Measurements from ENCODE around the gene OR5B12.
A peak's percentile ranks its signal among the peaks of the same experiment; 100 is the strongest.

GRCh38 chr11:58433638-58434203 lies 8.3 kb downstream of the OR5B12 start:
- TF ChIP-seq ZNF24 (IDR thresholded peaks at IDR 0.05) (no peak), HNRNPK (IDR thresholded peaks at IDR 0.05; ENCODE audit: low read depth, low read length, poor library complexity, severe bottlenecking) (peak; percentile 94), ZNF12 (CRISPR knock-in tag; IDR thresholded peaks at IDR 0.05) (no peak), CREM (IDR thresholded peaks at IDR 0.05; ENCODE audit: low read depth) (no peak), RAD21 (CRISPR knock-in tag; conservative IDR thresholded peaks at IDR 0.05 in 1 of 2, IDR thresholded peaks at IDR 0.05 in 1 of 2) (no peak), FOSL1 (tag; conservative IDR thresholded peaks at IDR 0.05) (no peak), TEAD4 (IDR thresholded peaks at IDR 0.05; ENCODE audit: low read length) (no peak), TEAD4 (CRISPR knock-in tag; IDR thresholded peaks at IDR 0.05; ENCODE audit: borderline replicate concordance) (no peak), RCOR1 (IDR thresholded peaks at IDR 0.05; ENCODE audit: borderline replicate concordance in 1 of 2, low read depth in 2 of 2, low read length in 2 of 2) (no peak), TOE1 (IDR thresholded peaks at IDR 0.05; ENCODE audit: borderline replicate concordance) (no peak), TOE1 (CRISPR knock-in tag; IDR thresholded peaks at IDR 0.05; ENCODE audit: borderline replicate concordance, low read depth) (no peak)
- TF ChIP-seq, protein P1, sequence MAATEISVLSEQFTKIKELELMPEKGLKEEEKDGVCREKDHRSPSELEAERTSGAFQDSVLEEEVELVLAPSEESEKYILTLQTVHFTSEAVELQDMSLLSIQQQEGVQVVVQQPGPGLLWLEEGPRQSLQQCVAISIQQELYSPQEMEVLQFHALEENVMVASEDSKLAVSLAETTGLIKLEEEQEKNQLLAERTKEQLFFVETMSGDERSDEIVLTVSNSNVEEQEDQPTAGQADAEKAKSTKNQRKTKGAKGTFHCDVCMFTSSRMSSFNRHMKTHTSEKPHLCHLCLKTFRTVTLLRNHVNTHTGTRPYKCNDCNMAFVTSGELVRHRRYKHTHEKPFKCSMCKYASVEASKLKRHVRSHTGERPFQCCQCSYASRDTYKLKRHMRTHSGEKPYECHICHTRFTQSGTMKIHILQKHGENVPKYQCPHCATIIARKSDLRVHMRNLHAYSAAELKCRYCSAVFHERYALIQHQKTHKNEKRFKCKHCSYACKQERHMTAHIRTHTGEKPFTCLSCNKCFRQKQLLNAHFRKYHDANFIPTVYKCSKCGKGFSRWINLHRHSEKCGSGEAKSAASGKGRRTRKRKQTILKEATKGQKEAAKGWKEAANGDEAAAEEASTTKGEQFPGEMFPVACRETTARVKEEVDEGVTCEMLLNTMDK (IDR thresholded peaks at IDR 0.05; ENCODE audit: borderline replicate concordance, insufficient read depth, low read depth, low read length, poor library complexity, severe bottlenecking) = no peak
- TF ChIP-seq, protein P2, sequence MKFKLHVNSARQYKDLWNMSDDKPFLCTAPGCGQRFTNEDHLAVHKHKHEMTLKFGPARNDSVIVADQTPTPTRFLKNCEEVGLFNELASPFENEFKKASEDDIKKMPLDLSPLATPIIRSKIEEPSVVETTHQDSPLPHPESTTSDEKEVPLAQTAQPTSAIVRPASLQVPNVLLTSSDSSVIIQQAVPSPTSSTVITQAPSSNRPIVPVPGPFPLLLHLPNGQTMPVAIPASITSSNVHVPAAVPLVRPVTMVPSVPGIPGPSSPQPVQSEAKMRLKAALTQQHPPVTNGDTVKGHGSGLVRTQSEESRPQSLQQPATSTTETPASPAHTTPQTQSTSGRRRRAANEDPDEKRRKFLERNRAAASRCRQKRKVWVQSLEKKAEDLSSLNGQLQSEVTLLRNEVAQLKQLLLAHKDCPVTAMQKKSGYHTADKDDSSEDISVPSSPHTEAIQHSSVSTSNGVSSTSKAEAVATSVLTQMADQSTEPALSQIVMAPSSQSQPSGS (CRISPR knock-in tag; IDR thresholded peaks at IDR 0.05) = no peak
- TF ChIP-seq, protein P3, sequence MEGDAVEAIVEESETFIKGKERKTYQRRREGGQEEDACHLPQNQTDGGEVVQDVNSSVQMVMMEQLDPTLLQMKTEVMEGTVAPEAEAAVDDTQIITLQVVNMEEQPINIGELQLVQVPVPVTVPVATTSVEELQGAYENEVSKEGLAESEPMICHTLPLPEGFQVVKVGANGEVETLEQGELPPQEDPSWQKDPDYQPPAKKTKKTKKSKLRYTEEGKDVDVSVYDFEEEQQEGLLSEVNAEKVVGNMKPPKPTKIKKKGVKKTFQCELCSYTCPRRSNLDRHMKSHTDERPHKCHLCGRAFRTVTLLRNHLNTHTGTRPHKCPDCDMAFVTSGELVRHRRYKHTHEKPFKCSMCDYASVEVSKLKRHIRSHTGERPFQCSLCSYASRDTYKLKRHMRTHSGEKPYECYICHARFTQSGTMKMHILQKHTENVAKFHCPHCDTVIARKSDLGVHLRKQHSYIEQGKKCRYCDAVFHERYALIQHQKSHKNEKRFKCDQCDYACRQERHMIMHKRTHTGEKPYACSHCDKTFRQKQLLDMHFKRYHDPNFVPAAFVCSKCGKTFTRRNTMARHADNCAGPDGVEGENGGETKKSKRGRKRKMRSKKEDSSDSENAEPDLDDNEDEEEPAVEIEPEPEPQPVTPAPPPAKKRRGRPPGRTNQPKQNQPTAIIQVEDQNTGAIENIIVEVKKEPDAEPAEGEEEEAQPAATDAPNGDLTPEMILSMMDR (IDR thresholded peaks at IDR 0.05 in 2 of 3, conservative IDR thresholded peaks at IDR 0.05 in 1 of 3; ENCODE audit: insufficient read depth in 2 of 3, low read depth in 1 of 3, low read length in 3 of 3) = no peak
